ENCODE measurements around the gene EXOC6B.
"Not testable (repeated sequence)": the region's sequence is repeated elsewhere in the genome, so short reads cannot be mapped to it uniquely, and the experiment has no call there.

EXOC6B gene

DNA sequence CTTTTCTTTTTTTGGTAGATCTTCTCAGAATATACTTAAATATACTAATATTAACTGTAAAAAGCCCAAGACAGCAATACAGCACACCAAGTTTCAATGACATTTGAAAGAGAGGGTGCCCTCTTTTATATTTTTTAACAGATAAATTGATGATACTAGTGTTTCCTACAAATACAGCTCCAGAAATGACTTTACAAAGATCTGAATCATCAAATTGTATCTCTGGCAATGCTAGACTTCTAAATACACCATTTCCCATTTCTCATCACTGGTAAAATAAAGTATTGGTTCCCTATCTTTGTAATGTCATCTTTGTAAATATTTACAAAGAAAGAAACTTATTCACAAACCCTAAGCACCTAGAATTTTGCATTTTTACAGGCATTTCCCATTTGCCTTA, 281.3 kb downstream of the EXOC6B start:
- POLR2A ChIA-PET: no interaction called here
- DNase-seq (ENCODE audit: extremely low spot score): no peak
- TF ChIP-seq, protein P1, sequence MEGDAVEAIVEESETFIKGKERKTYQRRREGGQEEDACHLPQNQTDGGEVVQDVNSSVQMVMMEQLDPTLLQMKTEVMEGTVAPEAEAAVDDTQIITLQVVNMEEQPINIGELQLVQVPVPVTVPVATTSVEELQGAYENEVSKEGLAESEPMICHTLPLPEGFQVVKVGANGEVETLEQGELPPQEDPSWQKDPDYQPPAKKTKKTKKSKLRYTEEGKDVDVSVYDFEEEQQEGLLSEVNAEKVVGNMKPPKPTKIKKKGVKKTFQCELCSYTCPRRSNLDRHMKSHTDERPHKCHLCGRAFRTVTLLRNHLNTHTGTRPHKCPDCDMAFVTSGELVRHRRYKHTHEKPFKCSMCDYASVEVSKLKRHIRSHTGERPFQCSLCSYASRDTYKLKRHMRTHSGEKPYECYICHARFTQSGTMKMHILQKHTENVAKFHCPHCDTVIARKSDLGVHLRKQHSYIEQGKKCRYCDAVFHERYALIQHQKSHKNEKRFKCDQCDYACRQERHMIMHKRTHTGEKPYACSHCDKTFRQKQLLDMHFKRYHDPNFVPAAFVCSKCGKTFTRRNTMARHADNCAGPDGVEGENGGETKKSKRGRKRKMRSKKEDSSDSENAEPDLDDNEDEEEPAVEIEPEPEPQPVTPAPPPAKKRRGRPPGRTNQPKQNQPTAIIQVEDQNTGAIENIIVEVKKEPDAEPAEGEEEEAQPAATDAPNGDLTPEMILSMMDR (IDR thresholded peaks at IDR 0.05; ENCODE audit: control extremely low read depth, extremely low read depth, low read depth, missing control alignments): no peak
- CTCF ChIA-PET: interaction anchor here (0.8 kb wide), 1 partner anchor 61 kb away, joined by 3 read pairs; no protein-coding TSS in a partner anchor

DNA sequence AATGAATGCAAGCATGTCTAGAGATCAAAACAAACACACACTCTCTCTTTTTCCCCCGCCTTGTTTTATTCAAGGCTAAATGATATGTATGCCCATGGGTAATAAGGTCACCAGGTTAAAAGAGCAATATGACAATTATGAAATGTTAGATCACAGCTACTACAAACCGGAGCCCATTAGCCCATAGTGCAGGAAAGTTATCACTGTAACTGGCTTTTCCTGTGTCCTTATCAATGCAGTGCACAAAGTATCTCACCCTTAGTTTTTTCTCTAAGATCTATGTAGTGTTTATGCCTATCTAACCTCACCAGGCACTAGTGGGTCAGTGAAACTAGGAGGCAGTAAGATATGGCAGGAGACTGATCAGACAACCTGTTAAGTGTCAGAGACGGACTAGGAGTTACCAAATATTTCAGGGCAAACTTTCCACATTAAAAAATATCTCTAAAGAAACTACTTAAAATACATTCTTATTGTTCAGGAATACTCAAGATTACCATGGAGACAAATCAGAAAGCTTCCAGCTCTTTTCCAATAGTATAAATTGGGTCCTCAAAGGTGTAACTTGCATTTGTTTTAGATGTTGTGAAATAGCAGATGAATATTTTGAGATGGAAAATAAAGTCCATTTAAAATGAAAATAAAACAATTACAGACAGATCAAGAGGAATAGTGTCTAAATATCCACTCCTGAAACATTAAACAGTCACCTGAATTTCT, 282.2 kb downstream of the EXOC6B start:
- no peak for DNase-seq (ENCODE audit: extremely low spot score)
- ChIA-PET CTCF (no interaction called here), POLR2A (no interaction called here)
- TF ChIP-seq, protein P1 (IDR thresholded peaks at IDR 0.05; ENCODE audit: control extremely low read depth, extremely low read depth, low read depth, missing control alignments): no peak

DNA sequence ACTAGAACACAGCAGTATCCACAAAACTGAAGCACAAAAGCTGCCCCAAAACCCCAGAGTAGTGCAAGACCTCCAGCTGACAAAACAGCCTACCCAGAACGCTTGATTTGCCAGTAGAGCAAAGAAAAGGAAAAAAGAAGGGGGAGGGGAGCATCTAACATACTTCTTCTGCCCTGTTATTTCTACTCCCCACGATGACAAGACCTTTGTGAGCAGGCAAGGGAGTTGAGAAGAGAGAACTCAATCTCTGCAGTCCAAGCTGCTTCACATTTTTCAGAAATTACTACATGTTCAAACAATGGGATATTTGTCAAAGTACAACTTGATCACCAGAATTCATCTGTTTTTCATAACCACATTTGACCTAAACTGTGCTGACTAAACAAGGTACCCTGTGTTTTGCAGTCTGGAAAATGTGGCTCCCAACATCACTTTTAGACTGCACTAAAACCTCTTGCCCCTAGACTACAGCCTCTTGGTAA, 286.7 kb downstream of the EXOC6B start:
- TF ChIP-seq, protein P1 (IDR thresholded peaks at IDR 0.05; ENCODE audit: control extremely low read depth, extremely low read depth, low read depth, missing control alignments): no peak
- DNase-seq (ENCODE audit: extremely low spot score): no peak
- ChIA-PET POLR2A (no interaction called here), CTCF (no interaction called here)

DNA sequence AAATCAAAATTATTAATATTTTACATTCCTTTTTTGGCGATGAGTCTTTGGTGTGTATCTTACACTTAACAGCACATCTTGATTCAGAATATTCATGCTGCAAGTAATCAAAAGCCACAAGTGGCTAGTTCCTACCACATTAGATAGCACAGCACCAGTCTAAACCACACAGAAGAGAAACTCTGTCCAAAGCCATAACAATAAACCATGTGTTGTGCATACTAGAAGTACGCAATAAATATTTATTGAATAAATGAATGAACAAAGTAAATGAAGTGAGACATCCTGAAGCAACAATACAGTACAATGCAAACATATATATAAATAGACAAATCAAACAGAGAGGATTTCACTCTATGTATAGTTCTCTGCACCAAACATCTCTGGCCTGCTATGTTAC, 287.3 kb downstream of the EXOC6B start:
- TF ChIP-seq, protein P1 (IDR thresholded peaks at IDR 0.05; ENCODE audit: control extremely low read depth, extremely low read depth, low read depth, missing control alignments): no peak
- no peak for DNase-seq (ENCODE audit: extremely low spot score)
- POLR2A ChIA-PET: no interaction called here
- CTCF ChIA-PET: no interaction called here

DNA sequence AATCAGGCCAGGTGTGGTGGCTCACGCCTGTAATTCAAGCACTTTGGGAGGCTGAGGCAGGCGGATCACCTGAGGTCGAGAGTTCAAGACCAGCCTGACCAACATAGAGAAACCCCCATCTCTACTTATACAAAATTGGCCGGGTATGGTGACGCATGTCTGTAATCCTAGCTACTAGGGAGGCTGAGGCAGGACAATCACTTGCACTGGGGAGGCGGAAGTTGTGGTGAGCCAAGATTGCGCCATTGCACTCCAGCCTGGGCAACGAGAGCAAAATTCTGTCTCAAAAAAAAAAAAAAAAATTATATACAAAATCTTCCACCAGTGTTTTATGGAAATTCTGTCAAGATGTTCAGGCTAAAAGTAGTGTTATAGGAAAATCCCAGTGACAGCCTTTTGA, 290.2 kb downstream of the EXOC6B start:
- POLR2A ChIA-PET; CTCF ChIA-PET; DNase-seq (ENCODE audit: extremely low spot score): not testable (repeated sequence)

DNA sequence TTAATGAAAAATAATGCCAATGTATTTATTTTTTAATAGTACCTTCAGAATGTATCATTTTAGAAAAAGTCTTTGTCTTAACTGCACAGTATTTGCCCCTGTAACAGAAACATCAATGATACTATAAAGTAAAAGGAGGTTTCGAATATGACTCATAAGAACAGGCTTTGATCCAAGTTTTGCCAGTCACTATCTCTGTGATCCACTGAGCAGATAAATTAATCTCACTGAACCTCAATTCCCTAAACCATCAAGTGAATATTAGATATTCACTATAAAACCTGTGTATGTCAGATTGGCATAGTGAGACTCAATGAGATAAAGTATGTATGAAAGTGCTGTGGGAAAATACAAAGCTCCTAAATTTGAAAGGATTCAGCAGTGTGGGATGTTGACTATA, 292.1 kb downstream of the EXOC6B start:
- TF ChIP-seq, protein P1 (IDR thresholded peaks at IDR 0.05; ENCODE audit: control extremely low read depth, extremely low read depth, low read depth, missing control alignments): no peak
- ChIA-PET POLR2A (no interaction called here), CTCF (no interaction called here)
- DNase-seq (ENCODE audit: extremely low spot score): no peak

DNA sequence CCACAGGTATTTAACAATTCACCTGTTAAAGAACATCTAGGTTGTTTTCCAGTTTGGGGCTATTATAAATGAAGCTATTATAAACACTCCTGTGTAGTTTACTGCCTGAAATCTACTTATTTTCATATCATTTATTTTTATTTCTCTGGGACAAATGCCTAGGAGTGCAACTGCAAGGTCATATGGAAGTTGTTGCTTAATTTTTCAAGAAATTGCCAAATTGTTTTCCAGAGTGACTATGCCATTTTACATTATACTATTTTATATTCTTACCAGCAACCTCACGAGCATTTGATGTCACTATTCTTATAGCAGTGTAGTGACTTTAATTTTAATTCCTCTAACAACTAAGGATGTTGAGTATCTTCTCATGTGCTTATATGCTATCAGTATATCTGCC, 298.4 kb downstream of the EXOC6B start:
- POLR2A ChIA-PET: no interaction called here
- CTCF ChIA-PET: no interaction called here
- no peak for DNase-seq (ENCODE audit: extremely low spot score)
- TF ChIP-seq, protein P1 (IDR thresholded peaks at IDR 0.05; ENCODE audit: control extremely low read depth, extremely low read depth, low read depth, missing control alignments): no peak

Data from GM10248 (cell line).